Esophagus muscularis mucosa (tissue), 4 donors: Measurements from ENCODE around the gene GRIK4. TPM values are rescaled to one million over a fixed set of nuclear protein-coding genes. Genes with fewer than 3 reads are reported as not detected.

Source experiments
- DNase-seq: peaks from one replicate; pipeline ENCODE4 v3.0.0-alpha.2; 2017; ENCODE audit errors: extremely low spot score
- H3K27ac ChIP-seq, 4 donors: fragments of 200-600 bp; sonication (generic); replicated peaks in 1 of 4; 1 replicate in 3 of 4; 2 replicates in 1 of 4; pipeline ENCODE4 v1.5.1; 2016 to 2019; ENCODE audit warnings: mild to moderate bottlenecking in 1 of 4
- H3K27me3 ChIP-seq, 4 donors: fragments of 200-600 bp; sonication (generic); one replicate each; pipeline versions ENCODE4 v1.5.1 to v1.6.0; 2016 to 2019
- H3K36me3 ChIP-seq, 4 donors: fragments of 200-600 bp; sonication (generic); one replicate each; pipeline ENCODE4 v1.5.1; 2016 to 2019
- H3K4me1 ChIP-seq, 4 donors: fragments of 200-600 bp; sonication (generic); one replicate each; pipeline ENCODE4 v1.5.1; 2016 to 2019
- H3K4me3 ChIP-seq, 4 donors: fragments of 200-600 bp; sonication (generic); 1 replicate in 2 of 4; 2 replicates in 2 of 4; pipeline ENCODE4 v1.5.1; 2016 to 2019; ENCODE audit warnings: mild to moderate bottlenecking in 4 of 4, moderate library complexity in 1 of 4
- H3K9me3 ChIP-seq, 4 donors: fragments of 200-600 bp; sonication (generic); 1 replicate in 3 of 4; 2 replicates in 1 of 4; pipeline ENCODE4 v1.5.1; 2016 to 2019
- EP300 ChIP-seq: sonication (generic); formaldehyde crosslinking; IDR thresholded peaks from one replicate; pipeline ENCODE4 v1.6.1; 2017; ENCODE audit warnings: antibody characterized with exemption
- POLR2A ChIP-seq: fragments of 450-650 bp; IDR thresholded peaks from one replicate; pipeline ENCODE4 v1.6.1; 2017; ENCODE audit warnings: antibody characterized with exemption, moderate library complexity, mild to moderate bottlenecking, low read depth
- POLR2AphosphoS5 ChIP-seq, 2 donors: sonication (generic); formaldehyde crosslinking; IDR thresholded peaks; one replicate each; pipeline ENCODE4 v1.6.1; 2017; ENCODE audit warnings: antibody characterized with exemption in 2 of 2
- WGBS: methylation state at CpG from one replicate; pipeline ENCODE4 v1.1.5; 2018; 5-methylcytosine and 5-hydroxymethylcytosine counted together
- intact Hi-C: fragments of 100-400 bp; cut with DNase I; formaldehyde crosslinking; loops from one replicate; pipeline ENCODE4 v1.15.1; 2023
- total RNA-seq, 4 donors: library from RNA; depleted of rRNA; stranded (reverse); fragments of >200 nt; gene quantifications; one replicate each; pipeline versions ENCODE4 v1.1.0 to v1.2.1, GENCODE V29; 2016
- TF ChIP-seq, protein P1 (sequence below), 3 experiments: fragments of 200-600 bp in 2 of 3; fragments of 450-650 bp in 1 of 3; sonication (generic) in 2 of 3; IDR thresholded peaks; one replicate each; pipeline ENCODE4 v1.5.1; 2017 to 2019; ENCODE audit warnings: antibody characterized with exemption in 3 of 3, mild to moderate bottlenecking in 2 of 3, moderate library complexity in 1 of 3

The GRIK4 gene
- total RNA-seq, 4 donors from 2014 or later = 0.13 to 0.83 (median 0.43) TPM

DNA sequence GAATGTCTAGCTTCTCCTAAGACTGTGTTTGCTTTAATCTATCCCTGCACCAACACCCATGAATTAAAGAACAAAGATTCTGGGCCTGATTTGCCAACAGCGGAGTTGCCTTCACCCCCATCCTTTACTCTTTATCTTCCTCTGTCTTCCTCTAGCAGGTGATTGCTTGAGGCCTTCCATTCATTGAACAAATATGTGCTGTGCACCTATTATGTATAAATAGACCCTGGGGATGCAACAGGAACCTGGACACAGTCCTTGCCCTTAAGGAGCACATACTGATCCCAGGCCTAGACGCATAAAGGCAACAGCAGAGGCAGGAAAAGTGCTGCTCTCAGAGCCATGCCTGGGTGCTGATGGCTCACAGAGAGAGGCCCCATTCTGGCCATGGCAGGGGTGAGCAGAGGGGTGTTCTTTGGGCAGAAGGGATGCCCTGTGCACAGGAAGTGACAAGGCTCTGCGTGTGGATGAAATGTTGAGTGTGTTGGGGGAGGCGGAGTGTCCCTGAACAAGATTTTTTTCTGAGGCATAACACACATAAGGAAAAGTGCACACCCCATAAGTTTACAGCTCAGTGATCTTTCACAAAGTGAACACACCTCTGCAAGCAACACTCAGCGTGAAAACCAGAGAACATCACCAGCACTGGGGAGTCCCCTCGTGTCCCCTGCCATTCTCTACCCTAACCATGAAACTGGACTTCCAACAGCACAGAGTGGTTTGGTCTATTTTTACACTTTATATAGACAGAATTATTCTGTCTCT, 145.9 kb downstream of the GRIK4 start:
- DNase-seq = no peak
- no peaks in the 10 kb centered on the region for H3K36me3 ChIP-seq
- no peak overlapping the region for H3K4me3 ChIP-seq
- H3K9me3 ChIP-seq = no peaks in the 10 kb centered on the region
- TF ChIP-seq EP300 = no peak
- no peak for TF ChIP-seq POLR2AphosphoS5 (IDR thresholded peaks at IDR 0.05)
- no peak for TF ChIP-seq POLR2A
- no peak overlapping the region for H3K27ac ChIP-seq
- 84% methylated on average over 6 of the region's 6 CpGs for WGBS
- H3K4me1 ChIP-seq = no peaks in the 10 kb centered on the region
- H3K27me3 ChIP-seq = peaks cover 0 to 24% (median 0%) of the 10 kb centered on the region in 4 donors
- intact Hi-C loops = no loop called here

DNA sequence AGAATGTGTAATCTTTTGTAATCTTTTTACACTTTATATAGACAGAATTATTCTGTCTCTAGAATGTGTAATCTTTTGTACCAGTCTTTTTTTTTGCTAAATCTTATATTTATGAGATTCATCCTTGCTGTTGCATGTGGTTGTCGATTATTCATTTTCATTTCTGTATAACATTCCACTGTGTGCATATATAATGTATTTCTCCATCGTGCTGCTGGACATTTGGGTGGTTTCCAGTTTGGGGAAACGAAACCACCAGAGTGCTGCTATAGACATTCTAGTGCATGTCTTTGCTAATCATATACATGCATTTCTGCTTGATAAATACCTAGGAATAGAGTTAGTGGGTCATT, 146.5 kb downstream of the GRIK4 start:
- peaks cover 0 to 24% (median 0%) of the 10 kb centered on the region in 4 donors for H3K27me3 ChIP-seq
- intact Hi-C loops = no loop called here
- no peak for DNase-seq
- no peak overlapping the region for H3K4me3 ChIP-seq
- TF ChIP-seq POLR2AphosphoS5 (IDR thresholded peaks at IDR 0.05) = no peak
- TF ChIP-seq EP300 = no peak
- no peak for TF ChIP-seq POLR2A
- TF ChIP-seq, protein P1, sequence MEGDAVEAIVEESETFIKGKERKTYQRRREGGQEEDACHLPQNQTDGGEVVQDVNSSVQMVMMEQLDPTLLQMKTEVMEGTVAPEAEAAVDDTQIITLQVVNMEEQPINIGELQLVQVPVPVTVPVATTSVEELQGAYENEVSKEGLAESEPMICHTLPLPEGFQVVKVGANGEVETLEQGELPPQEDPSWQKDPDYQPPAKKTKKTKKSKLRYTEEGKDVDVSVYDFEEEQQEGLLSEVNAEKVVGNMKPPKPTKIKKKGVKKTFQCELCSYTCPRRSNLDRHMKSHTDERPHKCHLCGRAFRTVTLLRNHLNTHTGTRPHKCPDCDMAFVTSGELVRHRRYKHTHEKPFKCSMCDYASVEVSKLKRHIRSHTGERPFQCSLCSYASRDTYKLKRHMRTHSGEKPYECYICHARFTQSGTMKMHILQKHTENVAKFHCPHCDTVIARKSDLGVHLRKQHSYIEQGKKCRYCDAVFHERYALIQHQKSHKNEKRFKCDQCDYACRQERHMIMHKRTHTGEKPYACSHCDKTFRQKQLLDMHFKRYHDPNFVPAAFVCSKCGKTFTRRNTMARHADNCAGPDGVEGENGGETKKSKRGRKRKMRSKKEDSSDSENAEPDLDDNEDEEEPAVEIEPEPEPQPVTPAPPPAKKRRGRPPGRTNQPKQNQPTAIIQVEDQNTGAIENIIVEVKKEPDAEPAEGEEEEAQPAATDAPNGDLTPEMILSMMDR (IDR thresholded peaks at IDR 0.05) = no peak
- 71% methylated on average over 3 of the region's 3 CpGs for WGBS
- H3K27ac ChIP-seq = no peak overlapping the region
- no peaks in the 10 kb centered on the region for H3K9me3 ChIP-seq
- H3K36me3 ChIP-seq = no peaks in the 10 kb centered on the region
- no peaks in the 10 kb centered on the region for H3K4me1 ChIP-seq

DNA sequence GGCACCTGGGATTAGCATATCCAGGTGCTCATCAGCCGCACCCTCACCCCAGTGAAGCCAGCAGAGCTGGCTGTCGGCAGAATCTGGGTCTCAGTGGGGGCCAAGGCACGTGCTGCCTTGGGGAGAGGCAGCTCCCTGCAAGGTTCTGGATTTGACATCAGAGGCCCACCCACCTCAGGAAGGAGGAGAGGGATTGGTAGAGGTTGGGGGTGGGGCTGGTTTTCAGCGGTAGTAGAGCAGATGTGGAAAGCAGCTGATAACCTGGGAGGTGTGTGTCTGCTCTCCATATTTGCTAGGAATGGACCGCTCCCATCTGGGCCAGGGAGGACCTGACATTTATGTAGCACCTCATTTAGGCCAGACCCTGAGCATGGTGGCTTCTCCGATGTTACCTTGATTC, 147.5 kb downstream of the GRIK4 start:
- no peaks in the 10 kb centered on the region for H3K9me3 ChIP-seq
- H3K27me3 ChIP-seq = peaks cover 0 to 19% (median 0%) of the 10 kb centered on the region in 4 donors
- WGBS = 79% methylated on average over 6 of the region's 6 CpGs
- H3K4me1 ChIP-seq = no peaks in the 10 kb centered on the region
- no peak overlapping the region for H3K4me3 ChIP-seq
- no peak overlapping the region for H3K27ac ChIP-seq
- TF ChIP-seq POLR2A (no peak), POLR2AphosphoS5 (IDR thresholded peaks at IDR 0.05) (no peak), EP300 (no peak)
- TF ChIP-seq, protein P1 (IDR thresholded peaks at IDR 0.05) = no peak
- no peaks in the 10 kb centered on the region for H3K36me3 ChIP-seq
- DNase-seq = no peak
- intact Hi-C loops = no loop called here

DNA sequence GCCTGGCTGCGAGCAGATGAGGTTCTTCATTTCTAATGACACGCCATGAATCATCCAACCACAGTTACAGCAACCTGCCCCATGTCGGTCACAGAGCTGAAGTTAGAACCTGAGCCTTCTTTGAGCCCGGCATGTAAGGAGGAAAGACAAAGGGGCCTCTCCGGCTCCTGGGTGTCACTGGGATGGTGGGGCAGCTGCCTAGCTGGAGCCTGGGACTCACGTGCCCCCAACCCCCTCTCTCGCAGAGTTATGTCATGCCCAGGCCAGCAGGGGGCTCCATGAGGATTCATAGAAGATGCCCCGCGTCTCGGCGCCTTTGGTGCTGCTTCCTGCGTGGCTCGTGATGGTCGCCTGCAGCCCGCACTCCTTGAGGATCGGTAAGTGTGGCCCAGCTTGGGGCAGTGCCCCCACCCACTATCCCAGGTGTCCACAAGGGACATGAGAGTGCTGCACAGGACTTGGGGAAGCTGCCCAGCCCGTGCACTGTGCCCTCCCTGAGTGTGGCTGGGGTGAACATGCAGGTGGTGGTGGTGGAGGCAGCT, 148.5 kb downstream of the GRIK4 start:
- H3K36me3 ChIP-seq = no peaks in the 10 kb centered on the region
- H3K9me3 ChIP-seq = no peaks in the 10 kb centered on the region
- H3K27me3 ChIP-seq = peaks cover 0 to 12% (median 0%) of the 10 kb centered on the region in 4 donors
- TF ChIP-seq POLR2A = no peak
- TF ChIP-seq, protein P1 (IDR thresholded peaks at IDR 0.05) = peak in 1 of 3 experiments; percentile 25
- no peak for TF ChIP-seq EP300
- TF ChIP-seq POLR2AphosphoS5 (IDR thresholded peaks at IDR 0.05) = no peak
- intact Hi-C loops = no loop called here
- DNase-seq = no peak
- no peaks in the 10 kb centered on the region for H3K4me1 ChIP-seq
- no peak overlapping the region for H3K4me3 ChIP-seq
- no peak overlapping the region for H3K27ac ChIP-seq
- WGBS = 62% methylated on average over 8 of the region's 17 CpGs

DNA sequence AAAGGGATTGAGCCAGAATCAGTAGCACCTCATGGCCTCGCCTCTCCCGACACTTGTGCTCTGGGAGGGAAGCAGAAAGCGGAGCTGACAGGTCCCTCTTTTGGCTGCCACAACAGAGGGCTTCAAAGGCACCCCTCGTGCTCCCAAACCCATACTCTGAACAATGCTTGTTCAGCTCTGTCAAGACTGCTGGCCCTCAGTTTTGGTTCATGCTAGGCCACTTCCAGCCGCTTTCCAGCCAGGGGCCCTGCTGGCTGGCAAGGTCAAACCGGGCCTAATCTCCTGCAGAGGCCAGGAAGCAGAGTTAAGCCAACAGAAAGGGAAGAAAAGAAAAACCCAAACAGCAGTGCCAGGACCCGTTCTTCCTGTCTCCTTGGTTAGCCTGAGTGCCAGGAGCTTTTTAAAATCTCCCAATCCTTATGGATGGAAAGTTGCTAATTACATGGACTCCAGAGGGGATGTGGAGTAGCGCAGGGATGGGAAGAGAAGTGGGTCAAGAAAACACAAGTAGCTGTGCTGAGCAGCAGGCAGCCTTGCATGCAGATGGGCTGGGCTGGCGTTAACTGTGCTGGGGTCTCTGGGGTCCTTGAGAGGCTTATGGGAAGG, 150.6 kb downstream of the GRIK4 start:
- WGBS = 81% methylated on average over 7 of the region's 9 CpGs
- intact Hi-C loops = no loop called here
- TF ChIP-seq POLR2AphosphoS5 (IDR thresholded peaks at IDR 0.05) = no peak
- no peak for TF ChIP-seq POLR2A
- TF ChIP-seq, protein P1 (IDR thresholded peaks at IDR 0.05) = no peak
- no peak for TF ChIP-seq EP300

More for the DNA sequence above, 150.6 kb downstream of the GRIK4 start:
- DNase-seq = no peak
- Histone ChIP-seq H3K4me3 (no peak overlapping the region), H3K27me3 (peaks cover 0 to 30% (median 0%) of the 10 kb centered on the region in 4 donors), H3K27ac (no peak overlapping the region), H3K36me3 (no peaks in the 10 kb centered on the region), H3K9me3 (no peaks in the 10 kb centered on the region), H3K4me1 (no peaks in the 10 kb centered on the region)
